ENCODE data around the gene NOLC1. TPM values are rescaled to one million over a fixed set of nuclear protein-coding genes. Genes with fewer than 3 reads are reported as not detected.
A peak's percentile ranks its signal among the peaks of the same experiment; 100 is the strongest.

NOLC1 gene
- total RNA-seq, 2 donors from 2014 or later = 98.9 to 172 TPM

DNA sequence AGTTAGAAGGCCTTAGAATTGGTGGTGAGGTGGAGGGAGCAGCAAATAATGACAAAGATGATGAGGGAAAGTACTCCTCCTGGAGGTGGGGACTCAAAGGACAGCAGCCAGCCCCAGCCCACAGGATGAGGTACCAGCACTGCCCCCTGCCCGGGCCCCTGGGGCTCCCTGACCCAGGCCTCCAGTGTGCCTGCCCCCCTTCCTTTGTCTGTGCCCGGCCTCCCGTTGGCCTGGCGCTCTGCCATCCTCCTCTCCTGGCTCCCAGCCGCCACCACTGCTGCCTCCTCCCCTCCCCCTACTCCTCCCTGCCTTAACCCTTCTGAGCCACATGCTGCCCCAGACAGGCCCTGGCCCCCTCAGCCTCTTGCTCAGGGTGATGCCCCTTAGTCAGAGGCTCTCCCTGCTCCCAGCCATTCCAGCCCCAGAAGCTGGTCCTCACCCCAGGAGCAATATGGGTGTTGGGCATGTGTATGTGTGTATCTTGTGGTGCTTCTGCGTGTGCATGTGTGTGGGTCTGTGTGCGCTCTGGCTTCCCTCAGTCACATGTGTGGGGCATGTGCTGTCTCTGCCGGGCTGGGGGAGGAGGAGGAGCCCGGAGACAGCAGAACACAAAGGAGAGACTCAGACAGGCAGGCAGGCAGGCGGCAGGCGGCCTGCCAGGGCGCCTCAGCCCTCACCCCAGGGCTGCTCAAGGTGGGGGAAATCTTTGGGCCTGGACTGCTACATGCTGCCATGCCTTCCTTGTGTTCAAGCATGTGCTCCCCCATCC is 34.6 kb upstream of the NOLC1 start:
- DNase-seq (ENCODE audit: low spot score) (no peak), ATAC-seq (no peak)
- no peaks in the 10 kb centered on the region for H3K9me3 Mint-ChIP-seq
- H3K36me3 Mint-ChIP-seq = no peaks in the 10 kb centered on the region
- H3K27ac Mint-ChIP-seq = peak overlapping the region; percentile 80 to 90
- peaks cover 50 to 61% of the 10 kb centered on the region in 2 donors for H3K4me1 Mint-ChIP-seq (ENCODE audit: low read depth in 2 of 2)
- peak overlapping the region; percentile 88 for H3K4me3 Mint-ChIP-seq
- H3K27me3 Mint-ChIP-seq = no peaks in the 10 kb centered on the region

DNA sequence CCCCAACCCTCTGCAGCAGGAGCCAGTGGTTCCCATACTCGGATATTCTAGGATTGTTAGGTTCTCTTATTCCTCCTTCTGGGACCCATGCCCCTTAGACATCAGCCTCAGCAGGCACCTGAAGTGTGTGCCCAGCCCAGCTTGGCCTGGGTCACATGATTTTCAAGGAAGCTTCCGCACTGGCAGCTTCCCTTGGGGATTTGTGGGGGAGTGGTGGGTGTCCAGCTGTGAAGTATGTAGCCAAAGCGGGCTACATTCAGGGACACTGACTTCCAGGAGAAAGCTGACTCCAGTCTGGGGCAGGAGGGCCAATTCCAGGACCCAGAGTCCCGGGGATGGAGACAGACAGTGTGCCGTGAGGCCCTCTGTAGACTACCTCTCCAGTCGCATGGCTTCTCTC is 33.3 kb upstream of the NOLC1 start:
- ATAC-seq = no peak
- H3K9me3 Mint-ChIP-seq = no peaks in the 10 kb centered on the region
- H3K4me3 Mint-ChIP-seq = peak overlapping the region; percentile 88
- H3K27ac Mint-ChIP-seq = peak overlapping the region; percentile 80 to 90
- H3K27me3 Mint-ChIP-seq = no peaks in the 10 kb centered on the region
- no peaks in the 10 kb centered on the region for H3K36me3 Mint-ChIP-seq
- H3K4me1 Mint-ChIP-seq (ENCODE audit: low read depth in 2 of 2) = peaks cover 38 to 49% of the 10 kb centered on the region in 2 donors
- no peak for DNase-seq (ENCODE audit: low spot score)

DNA sequence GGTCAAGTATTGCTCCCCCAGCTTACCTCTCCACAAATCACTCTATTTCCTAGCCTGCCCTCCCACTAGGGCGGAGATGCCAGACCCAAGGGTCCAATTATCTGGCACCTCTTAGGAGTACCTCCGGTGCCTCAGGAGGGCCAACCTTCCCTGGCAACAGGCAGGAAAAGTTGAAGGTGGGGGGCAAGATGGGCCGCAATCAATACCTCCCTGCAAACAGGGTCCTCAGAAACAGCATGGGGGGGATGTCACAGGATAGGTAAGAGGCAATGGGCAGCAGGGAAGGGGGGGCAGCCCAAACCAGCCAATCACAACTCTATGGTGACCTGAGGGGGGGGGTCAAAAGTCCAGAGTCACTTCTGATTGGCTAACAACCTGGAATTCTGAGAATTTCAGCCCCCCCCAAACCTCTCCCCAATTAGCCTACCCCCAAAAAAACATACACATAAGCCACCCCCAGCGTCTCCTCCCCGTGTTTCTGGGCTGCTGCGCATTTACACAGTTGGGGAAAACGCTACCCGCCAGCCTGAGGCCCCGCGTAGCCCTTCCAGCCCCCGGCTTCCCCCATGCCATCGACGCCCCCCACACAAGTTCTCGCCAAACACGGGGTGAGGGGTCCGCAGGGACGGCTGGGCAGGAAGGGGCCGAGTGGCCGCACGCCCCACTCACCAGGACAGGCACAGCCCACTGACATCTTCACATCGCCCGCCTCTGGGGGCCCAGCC is 32.6 kb upstream of the NOLC1 start:
- Mint-ChIP-seq H3K27me3 (no peaks in the 10 kb centered on the region), H3K27ac (peak overlapping the region; percentile 80 to 90), H3K36me3 (no peaks in the 10 kb centered on the region), H3K9me3 (no peaks in the 10 kb centered on the region), H3K4me3 (peak overlapping the region; percentile 88), H3K4me1 (ENCODE audit: low read depth in 2 of 2) (peaks cover 38 to 48% of the 10 kb centered on the region in 2 donors)
- ATAC-seq (peak in 1 of 2 donors; percentile 11), DNase-seq (ENCODE audit: low spot score) (no peak)

DNA sequence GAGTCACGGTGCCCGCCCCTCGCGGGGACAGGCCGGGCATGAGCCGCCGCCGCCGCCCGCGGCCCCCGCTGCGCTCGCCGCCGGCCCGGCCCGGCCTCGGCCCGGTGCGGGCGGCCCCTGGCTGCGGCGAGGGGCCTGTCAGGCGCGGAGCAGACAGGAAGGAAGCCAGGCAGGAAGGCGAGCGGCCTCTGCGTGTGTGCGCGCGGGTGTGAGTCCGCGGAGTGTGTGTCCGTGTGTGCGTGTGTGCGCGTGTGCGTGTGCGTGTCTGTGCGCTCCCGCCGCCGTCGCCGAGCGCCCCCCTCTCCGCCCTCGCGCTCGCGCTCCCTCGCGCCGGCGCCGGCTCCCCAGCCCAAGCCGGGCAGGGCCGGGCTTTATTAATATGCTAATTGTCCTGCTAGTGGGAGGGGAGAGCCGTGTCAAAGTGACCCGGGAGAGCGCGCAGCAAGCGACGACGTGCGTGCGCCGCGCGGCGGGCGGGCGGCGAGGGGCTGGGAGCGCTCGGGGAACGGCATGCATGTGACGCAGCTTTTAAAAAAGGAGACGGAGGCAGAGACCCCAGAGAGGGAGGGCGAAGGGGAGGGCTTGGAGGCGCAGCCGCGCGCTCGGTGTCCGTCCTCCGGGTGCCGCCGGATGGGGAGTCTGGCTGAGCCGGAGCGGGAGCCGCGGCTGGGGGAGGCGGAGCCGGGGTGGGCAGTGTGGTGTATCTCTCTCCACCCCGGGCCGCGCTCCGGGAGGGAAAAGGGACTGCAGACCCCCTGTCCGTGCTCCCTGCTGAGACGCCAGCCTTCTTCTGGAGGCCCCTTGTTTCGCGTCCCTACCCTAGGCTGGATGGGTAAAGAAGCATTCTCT is 31.8 kb upstream of the NOLC1 start, which contains the start of gene LDB1:
LDB1 (minus strand) TSS at position 227 of the 849 bp plus-strand sequence. CDS start 258 bp downstream, outside the sequence.
- DNase-seq (ENCODE audit: low spot score) (peak; percentile 85), ATAC-seq (peak; percentile 81 to 90)
- Mint-ChIP-seq H3K27ac (peak within 1 kb of the TSS; percentile 80 to 90), H3K9me3 (no peaks in the 10 kb centered on the region), H3K36me3 (no peaks in the 10 kb centered on the region), H3K4me1 (ENCODE audit: low read depth in 2 of 2) (peaks cover 38 to 44% of the 10 kb centered on the region in 2 donors), H3K27me3 (no peaks in the 10 kb centered on the region), H3K4me3 (peak within 1 kb of the TSS; percentile 88)

DNA sequence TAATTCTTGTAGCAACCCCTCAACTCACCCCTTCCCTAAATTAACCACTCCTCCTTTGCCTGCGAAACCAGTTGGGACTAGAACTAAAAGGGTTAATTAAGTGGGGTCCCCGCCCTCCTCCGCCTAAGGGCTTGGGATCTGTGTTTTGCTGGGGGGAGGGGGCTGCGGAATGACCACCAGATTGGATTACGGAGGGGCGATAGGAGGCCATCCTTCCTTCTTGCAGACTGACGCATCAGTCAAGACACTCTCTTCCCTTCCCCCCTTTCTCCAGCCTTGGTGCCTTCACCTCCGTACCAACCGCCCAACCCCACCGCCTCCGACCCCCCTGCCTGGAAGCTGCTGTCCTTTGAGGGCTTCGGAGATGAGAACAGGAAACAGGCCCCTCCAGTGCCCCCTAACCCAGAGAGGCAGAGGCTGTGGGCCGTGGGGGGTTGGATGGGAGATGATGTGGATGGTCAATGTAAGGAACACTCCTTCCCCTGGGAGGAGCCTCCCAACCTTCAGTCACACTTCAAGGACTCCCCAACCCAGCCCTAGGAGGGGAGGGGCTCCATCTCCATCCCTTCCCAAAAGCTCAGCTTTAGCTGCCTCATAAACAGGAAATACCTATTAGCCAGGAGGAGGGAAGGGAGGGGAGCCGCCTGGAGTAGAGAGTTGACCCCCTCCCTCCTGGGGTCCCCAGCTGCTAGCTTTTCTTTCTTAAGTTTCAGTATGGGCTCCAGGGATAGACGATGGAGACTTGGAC is 31.0 kb upstream of the NOLC1 start:
- Mint-ChIP-seq H3K27me3 (no peaks in the 10 kb centered on the region), H3K4me3 (peak overlapping the region; percentile 88), H3K4me1 (ENCODE audit: low read depth in 2 of 2) (peaks cover 30 to 37% of the 10 kb centered on the region in 2 donors), H3K9me3 (no peaks in the 10 kb centered on the region), H3K36me3 (no peaks in the 10 kb centered on the region), H3K27ac (peak overlapping the region; percentile 80 to 90)
- ATAC-seq (no peak), DNase-seq (ENCODE audit: low spot score) (no peak)

DNA sequence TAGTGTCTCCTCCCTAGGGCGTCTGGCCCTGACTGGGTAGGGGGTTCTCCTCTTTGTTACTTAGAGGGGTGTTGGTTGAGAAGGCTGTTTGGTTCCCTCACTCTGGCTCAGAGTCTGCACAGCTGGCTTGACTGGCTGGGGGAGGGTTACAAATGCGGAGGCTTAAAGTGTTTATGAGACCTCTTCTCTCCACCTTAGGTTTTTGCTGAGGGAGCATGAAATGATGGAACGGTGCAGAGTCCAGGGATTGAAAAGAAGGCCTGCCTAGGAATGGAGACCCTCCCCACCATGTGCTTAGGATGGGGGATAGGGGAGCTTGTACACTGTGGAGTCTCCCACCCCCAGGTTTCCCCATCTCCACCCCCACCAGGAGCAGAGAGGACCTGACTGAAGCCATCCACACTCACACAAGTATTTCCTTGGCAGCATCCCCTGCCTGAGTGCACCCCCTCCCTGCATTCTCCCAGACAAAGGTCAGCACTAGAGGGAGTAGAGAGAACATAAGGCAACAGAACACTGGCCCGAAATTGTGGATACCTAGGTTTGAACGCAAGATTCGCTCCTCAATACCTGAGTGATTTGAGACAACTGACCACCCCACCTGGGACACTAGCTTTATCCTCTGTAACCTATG is 30.3 kb upstream of the NOLC1 start:
- H3K9me3 Mint-ChIP-seq = no peaks in the 10 kb centered on the region
- ATAC-seq (no peak), DNase-seq (ENCODE audit: low spot score) (no peak)
- H3K27ac Mint-ChIP-seq = peak overlapping the region; percentile 80 to 90
- peak overlapping the region; percentile 88 for H3K4me3 Mint-ChIP-seq
- H3K27me3 Mint-ChIP-seq = no peaks in the 10 kb centered on the region
- H3K36me3 Mint-ChIP-seq = no peaks in the 10 kb centered on the region
- H3K4me1 Mint-ChIP-seq (ENCODE audit: low read depth in 2 of 2) = peaks cover 23 to 31% of the 10 kb centered on the region in 2 donors

DNA sequence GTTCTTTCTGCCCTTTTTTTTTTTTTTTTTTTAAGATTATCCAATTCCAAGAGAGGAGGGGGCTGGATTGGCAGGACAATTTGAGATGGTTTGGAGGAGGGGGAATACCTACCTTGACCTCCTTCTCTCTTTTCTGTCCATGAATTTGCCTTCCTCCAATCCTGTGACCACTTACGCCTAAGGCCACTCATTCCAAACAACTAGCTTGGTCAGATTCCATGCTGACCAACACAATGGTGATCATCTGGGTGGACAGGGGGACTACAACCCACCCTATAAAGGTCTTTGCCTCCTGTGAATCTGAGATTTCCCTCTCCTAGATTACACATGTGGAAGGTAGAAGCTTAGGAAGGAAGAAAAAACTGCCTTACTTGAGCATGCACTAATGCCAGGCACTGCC is 29.7 kb upstream of the NOLC1 start:
- Mint-ChIP-seq H3K27me3 (no peaks in the 10 kb centered on the region), H3K27ac (no peak overlapping the region), H3K9me3 (no peaks in the 10 kb centered on the region), H3K36me3 (no peaks in the 10 kb centered on the region), H3K4me1 (ENCODE audit: low read depth in 2 of 2) (peaks cover 18 to 27% of the 10 kb centered on the region in 2 donors), H3K4me3 (no peak overlapping the region)
- ATAC-seq (no peak), DNase-seq (ENCODE audit: low spot score) (no peak)

DNA sequence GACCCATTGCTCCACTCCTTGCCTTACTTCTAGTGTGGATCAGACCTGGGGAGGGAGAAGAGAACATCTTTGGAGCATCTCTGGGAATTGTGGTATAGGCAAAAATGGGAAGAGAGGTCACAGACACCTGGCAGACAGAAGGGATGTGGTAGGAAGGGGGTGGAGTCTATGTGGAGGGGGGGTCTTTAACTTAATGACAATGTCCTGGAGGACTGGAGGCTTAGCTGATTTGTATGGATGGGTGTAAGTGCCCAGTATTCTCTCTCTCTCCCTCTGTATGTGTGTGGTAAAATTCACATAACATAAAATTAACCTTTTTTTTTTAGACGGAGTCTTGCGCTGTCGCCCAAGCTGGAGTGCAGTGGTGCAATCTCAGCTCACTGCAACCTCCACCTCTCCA is 29.0 kb upstream of the NOLC1 start:
- Mint-ChIP-seq H3K9me3 (no peaks in the 10 kb centered on the region), H3K4me1 (ENCODE audit: low read depth in 2 of 2) (peaks cover 10 to 20% of the 10 kb centered on the region in 2 donors), H3K27me3 (no peaks in the 10 kb centered on the region), H3K4me3 (no peak overlapping the region), H3K27ac (no peak overlapping the region), H3K36me3 (no peaks in the 10 kb centered on the region)
- DNase-seq (ENCODE audit: low spot score) (no peak), ATAC-seq (no peak)

DNA sequence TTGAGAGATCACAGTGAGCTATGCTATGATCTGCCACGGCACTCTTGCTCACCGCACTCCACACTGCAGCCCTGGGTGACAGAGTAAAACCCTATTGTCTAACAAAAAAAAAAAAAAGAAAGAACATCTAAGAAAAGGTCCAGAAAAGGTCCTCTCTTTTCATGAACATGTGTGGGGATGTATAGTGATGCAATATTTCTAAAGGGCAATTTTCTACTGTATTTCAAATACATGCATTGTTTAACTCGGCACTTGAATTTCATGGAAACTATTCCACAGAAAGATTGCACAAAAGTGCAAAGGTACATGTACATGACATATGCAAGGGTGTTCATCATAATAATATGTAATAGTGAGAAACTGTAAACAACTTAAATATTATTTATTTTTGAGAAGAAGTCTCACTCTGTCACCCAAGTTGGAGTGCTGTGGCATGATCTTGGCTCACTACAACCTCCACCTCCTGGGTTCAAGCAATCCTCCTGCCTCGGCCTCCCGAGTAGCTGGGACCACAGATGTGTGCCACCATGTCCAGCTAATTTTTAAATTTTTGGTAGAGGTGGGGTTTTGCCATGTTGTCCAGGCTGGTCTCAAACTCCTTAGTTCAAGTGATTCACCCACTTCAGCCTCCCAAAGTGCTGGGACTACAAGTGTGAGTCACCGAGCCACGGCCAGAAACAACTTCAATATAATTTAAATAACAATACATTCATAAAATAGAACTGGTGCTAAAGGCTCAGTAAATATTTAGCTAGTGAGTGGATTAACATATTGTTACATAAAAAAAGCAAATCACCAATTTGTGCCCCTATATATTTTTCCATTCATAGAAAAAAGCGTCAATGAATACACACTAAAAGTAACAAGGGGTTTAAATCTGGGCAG is 20.7 kb upstream of the NOLC1 start:
- Mint-ChIP-seq H3K9me3 (no peaks in the 10 kb centered on the region), H3K4me3 (peak overlapping the region; percentile 98)
- DNase-seq (ENCODE audit: low spot score) = no peak

DNA sequence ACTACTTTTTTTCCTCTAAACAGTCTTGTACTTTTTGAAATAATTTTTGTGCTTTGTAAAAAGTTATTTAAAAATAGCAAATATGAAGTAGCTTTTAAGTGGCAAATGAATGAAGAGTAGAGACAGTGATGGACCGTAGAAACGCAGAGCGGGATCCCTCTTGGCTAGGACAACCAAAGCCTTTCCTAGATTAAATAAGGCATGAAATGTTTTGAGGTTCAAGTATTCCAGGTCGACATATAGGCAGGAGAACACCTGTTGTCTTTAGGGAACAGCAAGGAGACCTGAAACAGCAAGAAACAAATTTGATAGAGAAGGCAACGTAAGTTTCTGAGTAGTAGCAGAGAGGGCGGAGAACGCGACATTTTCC is 20.0 kb upstream of the NOLC1 start:
- peaks cover 18% of the 10 kb centered on the region for H3K36me3 Mint-ChIP-seq
- H3K4me3 Mint-ChIP-seq = peak overlapping the region; percentile 98
- peak overlapping the region; percentile 95 to 97 for H3K27ac Mint-ChIP-seq
- ATAC-seq (no peak), DNase-seq (ENCODE audit: low spot score) (no peak)
- H3K27me3 Mint-ChIP-seq = no peaks in the 10 kb centered on the region
- H3K9me3 Mint-ChIP-seq = no peaks in the 10 kb centered on the region
- peaks cover 29 to 34% of the 10 kb centered on the region in 2 donors for H3K4me1 Mint-ChIP-seq (ENCODE audit: low read depth in 2 of 2)

More for the DNA sequence above, 20.7 kb upstream of the NOLC1 start:
- no peaks in the 10 kb centered on the region for H3K27me3 Mint-ChIP-seq
- peaks cover 18% of the 10 kb centered on the region for H3K36me3 Mint-ChIP-seq
- peak overlapping the region; percentile 95 to 97 for H3K27ac Mint-ChIP-seq
- H3K4me1 Mint-ChIP-seq (ENCODE audit: low read depth in 2 of 2) = peaks cover 29 to 31% of the 10 kb centered on the region in 2 donors
- ATAC-seq = no peak

DNA sequence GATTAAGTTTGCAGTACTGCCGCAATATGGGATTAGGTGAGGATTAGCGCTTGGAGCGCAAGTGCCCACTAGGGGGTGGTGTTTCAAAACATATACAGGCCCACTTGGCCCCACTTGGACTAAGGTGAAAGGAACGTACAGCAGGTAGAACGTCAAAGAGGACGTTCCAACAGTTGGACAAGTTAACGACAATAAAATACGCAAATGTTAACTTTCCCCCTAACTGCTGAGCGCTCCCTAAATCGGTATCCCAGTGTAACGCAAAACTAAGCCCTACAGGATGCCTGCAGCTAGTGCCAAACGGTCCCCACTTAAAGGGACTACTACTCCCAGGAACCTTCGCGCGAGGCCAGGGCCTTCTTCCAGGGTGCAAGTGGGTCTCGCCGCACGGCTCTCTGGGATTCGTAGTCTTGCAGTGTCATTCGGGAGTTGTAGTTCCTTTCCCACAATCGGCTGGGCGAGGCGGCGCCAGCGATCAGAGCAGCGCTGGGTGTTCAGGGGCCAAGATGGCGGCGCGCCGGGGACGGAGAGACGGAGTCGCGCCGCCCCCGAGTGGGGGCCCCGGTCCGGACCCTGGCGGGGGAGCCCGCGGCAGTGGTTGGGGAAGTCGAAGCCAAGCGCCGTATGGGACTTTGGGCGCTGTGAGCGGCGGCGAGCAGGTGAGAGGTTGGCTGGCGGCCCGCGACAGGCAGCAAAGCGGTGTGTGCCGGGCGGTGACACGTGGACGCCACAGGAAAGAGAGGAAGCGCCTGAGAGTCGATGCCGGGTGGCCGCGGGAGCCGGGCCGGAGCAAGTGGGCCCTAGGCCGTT is 19.4 kb upstream of the NOLC1 start, which contains the start of gene PPRC1:
PPRC1 (plus strand) TSS at position 478 of the 810 bp plus-strand sequence; CDS start at position 507, 29 bp downstream.
- H3K27me3 Mint-ChIP-seq = no peaks in the 10 kb centered on the region
- peaks cover 29 to 39% of the 10 kb centered on the region in 2 donors for H3K4me1 Mint-ChIP-seq (ENCODE audit: low read depth in 2 of 2)

More for the DNA sequence above, 19.4 kb upstream of the NOLC1 start, which contains the start of gene PPRC1:
- H3K4me3 Mint-ChIP-seq = peak within 1 kb of the TSS; percentile 98
- peak; percentile 97 to 99 for ATAC-seq
- no peaks in the 10 kb centered on the region for H3K9me3 Mint-ChIP-seq
- DNase-seq (ENCODE audit: low spot score) = peak; percentile 98
- peaks cover 18% of the 10 kb centered on the region for H3K36me3 Mint-ChIP-seq
- H3K27ac Mint-ChIP-seq = peak within 1 kb of the TSS; percentile 95 to 97

Measured in natural killer cell treated with Interleukin-12 subunit alpha and Interleukin-12 subunit beta and Interleukin-15 and Interleukin-18, amount 100 ng/mL, for 72 hours (primary cell).